GM21576 (cell line): Measurements from ENCODE around the gene CGB5.
"Not testable (repeated sequence)": the region's sequence is repeated elsewhere in the genome, so short reads cannot be mapped to it uniquely, and the experiment has no call there.

Experiments
- ATAC-seq: cut with Tn5 transposase; IDR thresholded peaks from one replicate; pipeline ENCODE4 v1.9.1; 2021; ENCODE audit warnings: mild to moderate bottlenecking, moderate library complexity; ENCODE audit not compliant: unreplicated experiment

Gene CGB5

DNA sequence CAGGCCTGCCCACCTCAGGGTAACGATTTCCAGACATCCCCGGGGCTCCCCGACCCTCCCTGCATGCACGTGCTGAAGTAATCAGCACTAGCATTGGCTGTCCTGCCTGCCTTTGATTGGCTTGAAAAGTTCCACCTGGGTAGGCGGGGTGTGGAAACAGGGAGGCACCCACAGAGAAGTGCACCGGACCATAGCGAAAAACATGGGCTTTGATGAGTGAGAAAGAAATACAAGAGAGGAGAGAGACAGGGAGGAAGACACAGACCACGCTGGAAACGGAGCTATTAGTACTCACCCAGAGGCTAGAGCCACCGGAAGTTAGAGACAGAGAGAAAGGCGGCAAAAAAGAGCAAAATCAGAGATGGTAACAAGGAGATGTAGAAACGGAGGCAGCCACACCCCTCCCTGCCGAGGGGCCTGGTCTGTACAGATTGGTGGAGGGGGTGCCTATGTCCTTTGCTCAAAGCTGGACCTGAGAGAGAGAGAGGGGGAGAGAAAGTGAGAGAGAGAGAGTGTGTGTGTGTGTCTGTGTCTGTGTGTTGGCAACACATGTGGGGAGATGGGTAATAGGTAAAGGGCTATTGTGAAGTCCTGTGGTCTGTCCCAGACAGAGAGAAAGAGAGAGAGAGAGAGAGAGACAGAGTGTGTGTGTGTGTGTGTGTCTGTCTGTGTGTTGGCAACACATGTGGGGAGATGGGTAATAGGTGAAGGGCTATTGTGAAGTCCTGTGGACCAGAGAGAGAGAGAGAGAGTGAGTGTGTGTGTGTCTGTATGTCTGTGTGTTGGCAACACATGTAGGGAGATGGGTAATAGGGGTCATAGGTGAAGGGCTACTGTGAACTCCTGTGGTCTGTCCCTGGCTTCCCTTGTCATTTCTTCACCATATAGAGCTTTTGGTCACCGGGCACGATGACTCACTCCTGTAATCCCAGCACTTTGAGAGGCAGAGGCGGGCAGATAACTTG, 22.4 kb upstream of the CGB5 start:
- ATAC-seq: no peak

GRCh38 chr19:49022116-49022515, 21.5 kb upstream of the CGB5 start:
- ATAC-seq: no peak

DNA sequence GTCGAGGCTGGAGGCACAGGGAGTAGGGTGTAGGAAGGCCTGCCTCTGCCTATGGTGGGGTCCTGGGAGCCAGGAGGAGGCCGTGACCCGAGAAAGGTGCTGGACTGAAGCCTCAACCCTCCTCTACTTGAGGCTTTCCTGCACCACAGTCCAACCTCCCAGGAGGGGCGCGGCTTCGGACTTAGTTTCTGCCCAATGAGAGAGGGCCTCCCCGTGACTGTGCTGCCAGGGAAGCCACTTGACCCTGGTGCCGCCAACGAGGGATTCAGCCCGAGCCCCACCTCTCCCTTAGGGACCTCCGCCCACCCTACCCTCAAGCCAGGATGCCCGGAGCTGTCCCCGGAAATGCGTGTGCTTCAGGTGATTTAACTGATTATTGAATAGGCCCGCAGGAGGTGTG, 19.4 kb upstream of the CGB5 start, which contains the start of gene CGB3:
Gene CGB3, minus strand, starts transcription at position 101 of the 400 bp plus-strand sequence. CDS start 362 bp downstream, outside the sequence.
- not testable (repeated sequence) for ATAC-seq

DNA sequence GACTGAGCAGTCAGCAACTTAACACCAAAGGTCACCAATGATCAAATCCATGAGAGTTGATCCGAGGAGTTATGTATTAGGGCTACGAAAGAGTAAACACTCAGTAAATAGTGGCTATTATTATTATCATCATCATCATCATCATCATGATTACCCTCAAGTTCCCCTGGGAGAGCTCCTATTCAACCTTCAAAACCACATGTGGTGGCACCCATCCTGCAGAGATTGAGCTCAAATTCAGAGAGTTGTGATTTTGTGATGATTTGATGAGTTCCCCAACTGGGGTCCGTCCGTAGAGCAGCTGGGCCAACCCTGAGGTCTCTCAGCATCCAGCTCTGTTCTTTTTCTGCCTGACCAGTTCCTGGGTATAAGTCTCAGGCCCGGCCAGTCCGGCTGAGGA, 18.6 kb upstream of the CGB5 start:
- ATAC-seq: not testable (repeated sequence)

DNA sequence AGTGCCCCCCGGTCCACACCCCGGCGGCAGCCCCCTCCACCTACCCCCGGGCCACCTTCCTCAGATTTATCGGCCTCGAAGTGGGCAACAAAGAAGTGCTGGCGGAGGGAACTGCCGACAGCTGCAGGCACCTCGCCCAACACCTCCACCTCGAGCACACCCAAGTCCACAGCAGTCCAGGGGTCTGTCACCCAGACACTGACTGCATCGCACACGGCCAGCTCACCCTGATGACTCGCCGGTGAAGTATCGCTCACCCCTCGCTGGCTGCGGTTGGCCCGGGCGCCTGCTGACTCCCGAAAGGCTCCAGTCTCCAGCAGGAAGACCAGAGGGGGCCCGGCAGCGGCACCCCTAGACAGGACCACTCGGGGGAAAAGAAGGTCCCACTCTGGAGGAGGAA, 18.0 kb upstream of the CGB5 start:
- ATAC-seq: not testable (repeated sequence)

- ATAC-seq: not testable (repeated sequence)
Measured at GRCh38 chr19:49028686-49029085, 15.0 kb upstream of the CGB5 start.

DNA sequence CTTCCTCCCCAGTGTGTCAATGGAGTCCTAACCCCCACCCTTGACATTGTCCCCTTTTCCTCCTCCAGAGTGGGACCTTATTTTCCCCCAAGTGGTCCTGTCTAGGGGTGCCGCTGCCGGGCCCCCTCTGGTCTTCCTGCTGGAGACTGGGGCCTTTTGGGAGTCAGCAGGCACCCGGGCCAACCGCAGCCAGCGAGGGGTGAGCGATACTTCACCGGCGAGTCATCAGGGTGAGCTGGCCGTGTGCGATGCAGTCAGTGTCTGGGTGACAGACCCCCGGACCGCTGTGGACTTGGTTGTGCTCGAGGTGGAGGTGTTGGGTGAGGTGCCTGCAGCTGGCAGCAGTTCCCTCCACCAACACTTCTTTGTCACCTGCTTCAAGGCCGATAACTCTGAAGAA, 13.9 kb upstream of the CGB5 start:
- not testable (repeated sequence) for ATAC-seq

- not testable (repeated sequence) for ATAC-seq
Measured at GRCh38 chr19:49030323-49030722, 13.3 kb upstream of the CGB5 start.

- ATAC-seq: not testable (repeated sequence)
Measured at GRCh38 chr19:49031642-49032301, 11.9 kb upstream of the CGB5 start, which contains the start of gene CGB2. Gene CGB2, plus strand, starts transcription at chr19:49031890. Its CDS starts 206 bp downstream, at chr19:49032096.

- ATAC-seq: not testable (repeated sequence)
Measured at GRCh38 chr19:49036815-49037214, 6.8 kb upstream of the CGB5 start, which contains the start of gene CGB1. Gene CGB1, minus strand, starts transcription at chr19:49036895. Its CDS starts 184 bp downstream, at chr19:49036711.

- not testable (repeated sequence) for ATAC-seq
Measured at GRCh38 chr19:49038111-49038510, 5.5 kb upstream of the CGB5 start.

- not testable (repeated sequence) for ATAC-seq
Measured at GRCh38 chr19:49038557-49039276, 4.9 kb upstream of the CGB5 start.

GRCh38 chr19:49039736-49040135, 3.9 kb upstream of the CGB5 start:
- ATAC-seq: not testable (repeated sequence)

- ATAC-seq: no peak
Measured at GRCh38 chr19:49042177-49042576, 1.5 kb upstream of the CGB5 start.

- not testable (repeated sequence) for ATAC-seq
Measured at GRCh38 chr19:49042666-49043065, 982 bp upstream of the CGB5 start.

- ATAC-seq: not testable (repeated sequence)
Measured at GRCh38 chr19:49049011-49049410, 5.4 kb downstream of the CGB5 start, which contains the start of gene CGB8. Gene CGB8, minus strand, starts transcription at chr19:49049111. Its CDS starts 372 bp downstream, at chr19:49048739.

DNA sequence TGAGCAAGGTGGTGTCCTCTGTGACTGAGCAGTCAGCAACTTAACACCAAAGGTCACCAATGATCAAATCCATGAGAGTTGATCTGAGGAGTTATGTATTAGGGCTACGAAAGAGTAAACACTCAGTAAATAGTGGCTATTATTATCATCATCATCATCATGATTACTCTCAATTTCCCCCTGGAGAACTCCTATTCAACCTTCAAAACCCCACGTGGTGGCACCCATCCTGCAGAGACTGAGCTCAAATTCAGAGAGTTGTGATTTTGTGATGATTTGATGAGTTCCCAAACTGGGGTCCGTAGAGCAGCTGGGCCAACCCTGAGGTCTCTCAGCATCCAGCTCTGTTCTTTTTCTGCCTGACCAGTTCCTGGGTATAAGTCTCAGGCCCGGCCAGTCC, 6.2 kb downstream of the CGB5 start:
- not testable (repeated sequence) for ATAC-seq

DNA sequence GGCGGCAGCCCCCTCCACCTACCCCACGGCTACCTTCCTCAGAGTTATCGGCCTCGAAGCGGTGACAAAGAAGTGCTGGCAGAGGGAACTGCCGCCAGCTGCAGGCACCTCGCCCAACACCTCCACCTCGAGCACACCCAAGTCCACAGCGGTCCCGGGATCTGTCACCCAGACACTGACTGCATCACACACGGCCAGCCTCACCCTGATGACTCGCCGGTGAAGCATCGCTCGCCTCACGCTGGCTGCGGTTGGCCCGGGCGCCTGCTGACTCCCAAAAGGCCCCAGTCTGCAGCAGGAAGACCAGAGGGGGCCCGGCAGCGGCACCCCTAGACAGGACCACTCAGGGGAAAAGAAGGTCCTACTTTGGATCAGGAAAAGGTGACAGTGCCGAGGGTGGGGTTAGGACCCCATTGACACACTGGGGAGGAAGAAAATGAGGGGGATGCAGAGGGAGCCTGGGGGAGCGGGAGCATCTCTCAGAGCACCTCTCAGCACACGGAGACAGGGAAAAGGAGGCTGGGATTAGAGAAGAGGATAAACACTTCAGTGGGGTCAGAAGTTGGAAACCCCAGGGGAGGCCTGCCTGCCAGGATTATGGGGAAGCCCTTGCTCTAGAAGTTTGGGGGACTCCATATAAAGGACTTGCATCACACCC, 6.9 kb downstream of the CGB5 start:
- not testable (repeated sequence) for ATAC-seq

DNA sequence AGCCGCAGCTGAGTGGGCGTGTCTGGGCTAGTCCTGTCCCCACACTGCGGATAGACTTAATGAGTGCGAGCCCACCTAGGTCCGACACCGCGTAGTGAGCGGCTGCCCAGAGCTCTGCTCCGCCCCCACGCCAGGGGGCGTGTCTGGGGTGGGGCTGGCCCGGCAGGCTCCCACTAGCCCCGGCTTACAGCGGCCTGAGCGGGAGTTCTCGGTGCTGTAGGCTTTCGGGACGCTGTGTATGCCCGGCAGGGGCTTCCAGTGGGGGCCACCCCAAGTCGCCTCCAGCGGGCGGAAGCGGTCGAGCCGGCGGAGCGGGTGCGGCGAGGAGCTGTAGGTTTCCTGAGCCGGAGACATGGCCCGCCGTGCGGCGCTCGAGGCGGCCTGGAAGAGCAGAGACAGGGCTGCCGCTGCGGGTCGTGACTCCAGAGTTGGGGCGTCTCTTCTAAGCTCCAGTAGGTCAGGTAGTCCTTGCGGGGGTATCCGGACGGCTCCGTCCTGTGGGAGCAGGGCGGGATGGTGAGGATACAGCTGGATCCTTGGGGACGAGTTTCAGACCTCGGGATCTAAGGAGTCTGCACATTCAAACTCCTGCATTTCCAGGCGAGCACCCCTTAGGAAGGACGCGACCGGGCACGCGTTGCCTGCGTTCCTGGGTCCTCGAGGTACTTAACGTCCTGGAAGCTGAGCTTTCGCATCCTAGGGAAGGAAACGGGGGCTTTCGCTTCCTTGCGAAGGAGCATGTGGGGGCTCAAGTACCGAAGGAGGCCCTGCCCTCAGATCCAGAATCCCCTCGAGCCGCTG, 12.7 kb downstream of the CGB5 start:
- ATAC-seq: no peak
